ENCODE data around the gene RPGRIP1.
"Not testable (repeated sequence)": the region's sequence is repeated elsewhere in the genome, so short reads cannot be mapped to it uniquely, and the experiment has no call there.

The RPGRIP1 gene

DNA sequence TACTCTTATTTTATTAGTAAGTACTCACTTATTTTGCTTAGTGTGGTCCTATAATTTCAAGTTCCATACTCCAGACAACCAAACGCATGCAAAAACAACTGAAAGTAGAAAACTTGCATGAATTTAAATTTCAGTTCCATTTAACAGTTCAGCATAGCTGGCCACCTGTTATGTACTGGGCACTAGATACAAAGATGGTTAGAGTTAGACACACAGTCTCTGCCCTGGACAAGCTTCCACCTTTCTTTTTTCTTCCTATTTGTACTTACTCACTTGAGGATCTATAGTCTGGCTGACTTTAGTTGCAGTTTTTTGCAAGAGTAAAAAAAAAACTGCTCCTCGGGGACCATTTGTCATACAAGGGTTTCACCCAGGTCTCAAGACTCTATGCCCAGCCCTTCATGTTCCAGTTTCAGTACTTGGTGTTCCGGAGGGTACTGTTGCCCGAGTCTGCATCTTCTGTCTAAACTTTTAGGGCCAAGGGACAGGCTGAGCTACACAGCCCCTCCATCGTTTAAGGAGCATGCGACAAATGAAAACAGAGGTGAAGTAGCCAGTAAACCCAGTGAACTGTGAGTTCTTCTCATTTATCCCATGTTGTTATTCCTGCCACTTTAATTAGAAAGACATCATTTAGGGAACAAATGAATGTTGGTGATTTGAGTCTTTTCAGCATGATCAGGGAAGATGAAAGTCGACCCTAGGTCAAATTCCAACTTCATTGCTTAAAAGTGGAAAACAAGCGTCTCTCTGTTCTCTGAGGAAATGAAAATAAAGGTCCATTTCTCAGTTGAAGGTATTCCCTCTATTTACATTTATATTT, 22.3 kb downstream of the RPGRIP1 start:
- DNase-seq = no peak

DNA sequence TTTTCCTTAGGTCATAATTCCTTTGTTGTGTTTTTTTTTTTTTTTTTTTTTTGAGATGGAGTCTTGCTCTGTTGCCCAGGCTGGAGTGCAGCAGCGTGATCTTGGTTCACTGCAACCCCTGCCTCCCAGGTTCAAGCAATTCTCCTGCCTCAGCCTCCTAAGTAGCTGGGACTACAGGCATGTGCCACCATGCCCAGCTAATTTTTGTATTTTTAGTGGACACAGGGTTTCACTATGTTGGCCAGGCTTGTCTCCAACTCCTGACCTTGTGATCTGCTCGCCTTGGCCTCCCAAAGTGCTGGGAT, 22.9 kb downstream of the RPGRIP1 start:
- DNase-seq = not testable (repeated sequence)

DNA sequence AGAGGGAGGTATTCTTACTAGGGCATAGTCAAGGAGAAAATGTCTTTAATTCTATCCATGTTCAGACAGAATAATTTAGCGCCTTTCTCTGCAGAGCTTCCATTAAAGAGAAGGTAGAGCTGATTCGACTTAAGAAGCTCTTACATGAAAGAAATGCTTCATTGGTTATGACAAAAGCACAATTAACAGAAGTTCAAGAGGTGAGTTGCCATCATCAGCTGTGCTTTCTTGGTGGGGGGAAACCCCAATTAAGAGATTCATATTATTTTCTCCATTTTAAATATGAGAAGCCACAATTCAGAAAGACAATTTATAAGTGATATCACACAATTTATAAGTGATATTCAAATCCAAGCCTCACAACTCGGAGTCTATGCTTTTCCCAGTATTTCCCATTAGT, 27.8 kb downstream of the RPGRIP1 start:
- no peak for DNase-seq

GRCh38 chr14:21308132-21308478, 28.2 kb downstream of the RPGRIP1 start:
- DNase-seq = no peak

- DNase-seq = no peak
Measured at GRCh38 chr14:21308479-21309237, 28.8 kb downstream of the RPGRIP1 start.

- no peak for DNase-seq
Measured at GRCh38 chr14:21309238-21309636, 29.4 kb downstream of the RPGRIP1 start.

DNA sequence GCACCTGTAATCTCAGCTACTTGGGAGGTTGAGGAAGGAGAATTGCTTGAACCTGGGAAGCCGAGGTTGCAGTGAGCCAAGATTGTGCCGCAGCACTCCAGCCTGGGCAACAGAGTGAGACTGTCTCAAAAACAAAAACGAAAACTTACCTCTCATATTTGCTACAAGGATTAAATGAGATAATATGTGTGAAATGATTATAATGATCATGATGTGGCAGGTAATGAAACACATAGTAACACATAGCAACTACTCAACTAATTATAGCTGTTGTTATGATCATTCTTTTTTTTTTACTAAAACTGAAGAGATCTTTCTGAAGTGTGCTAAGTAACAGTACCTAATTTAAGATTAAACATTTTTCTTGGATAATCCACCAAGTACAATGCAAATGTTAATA, 30.1 kb downstream of the RPGRIP1 start:
- DNase-seq = no peak

GRCh38 chr14:21311614-21312013, 31.7 kb downstream of the RPGRIP1 start:
- no peak for DNase-seq

DNA sequence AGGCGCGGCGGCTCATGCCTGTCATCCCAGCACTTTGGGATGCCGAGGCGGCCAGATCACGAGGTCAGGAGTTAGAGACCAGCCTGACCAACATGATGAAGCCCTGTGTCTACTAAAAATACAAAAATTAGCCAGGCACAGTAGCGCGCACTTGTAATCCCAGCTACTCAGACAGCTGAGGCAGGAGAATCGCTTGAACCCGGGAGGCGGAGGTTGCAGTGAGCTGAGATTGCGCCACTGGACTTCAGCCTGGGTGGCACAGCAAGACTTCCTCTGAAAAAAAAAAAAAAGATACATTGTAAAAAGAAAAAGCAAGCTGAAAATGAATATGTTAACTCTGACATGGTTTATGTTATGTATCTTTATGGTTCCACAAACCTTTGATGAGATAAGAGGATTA, 33.6 kb downstream of the RPGRIP1 start:
- DNase-seq = no peak

DNA sequence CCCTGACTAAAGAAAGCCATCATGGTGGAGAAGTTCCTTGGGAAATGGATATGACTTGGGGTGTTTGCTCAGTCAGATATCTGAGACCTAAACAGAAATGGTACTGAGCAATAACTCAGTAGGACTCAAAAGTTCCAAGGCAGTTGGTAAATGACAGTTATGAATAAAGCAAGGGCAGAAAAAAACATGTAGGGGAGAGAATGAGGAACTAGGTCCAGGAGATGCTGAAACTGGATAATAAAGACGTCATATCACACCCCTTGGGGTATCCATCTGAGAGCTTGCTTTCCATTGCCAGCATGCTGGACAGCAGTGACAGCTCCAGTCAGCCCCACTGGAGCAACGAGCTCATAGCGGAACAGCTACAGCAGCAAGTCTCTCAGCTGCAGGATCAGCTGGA, 37.5 kb downstream of the RPGRIP1 start:
- DNase-seq = no peak

DNA sequence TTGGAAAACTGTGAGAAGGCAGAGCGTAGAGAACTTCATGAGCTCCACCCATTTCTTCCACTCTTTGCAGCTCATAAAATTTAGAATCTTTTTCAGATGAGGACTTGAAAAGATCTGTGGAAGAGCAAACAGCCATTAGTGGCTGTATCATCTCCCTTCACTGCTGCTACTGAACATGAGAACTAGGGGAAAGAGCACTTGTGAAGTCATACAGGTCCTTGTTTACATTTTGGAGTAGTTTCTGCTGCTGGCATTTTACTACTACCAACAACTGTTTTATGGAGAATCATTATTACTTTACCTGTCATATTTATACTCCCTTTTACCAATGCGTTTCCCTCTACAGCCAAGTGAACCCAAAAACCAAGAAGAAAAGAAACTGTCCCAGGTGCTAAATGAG, 41.0 kb downstream of the RPGRIP1 start:
- DNase-seq = no peak

GRCh38 chr14:21322716-21323115, 42.8 kb downstream of the RPGRIP1 start:
- no peak for DNase-seq

GRCh38 chr14:21326972-21327371, 47.1 kb downstream of the RPGRIP1 start:
- no peak for DNase-seq

Measured in activated gamma-delta T cell (primary cell).